NCI-H82 treated with DMSO at 0.1 percent for 48 hours (cell line): ENCODE data around the gene NIT2.
"Not testable (repeated sequence)": the region's sequence is repeated elsewhere in the genome, so short reads cannot be mapped to it uniquely, and the experiment has no call there.

Experiments
- DNase-seq: peaks from one replicate; lab custom pipeline; 2025; ENCODE audit not compliant: unreplicated experiment; lab: John Stamatoyannopoulos, UW

The NIT2 gene

DNA sequence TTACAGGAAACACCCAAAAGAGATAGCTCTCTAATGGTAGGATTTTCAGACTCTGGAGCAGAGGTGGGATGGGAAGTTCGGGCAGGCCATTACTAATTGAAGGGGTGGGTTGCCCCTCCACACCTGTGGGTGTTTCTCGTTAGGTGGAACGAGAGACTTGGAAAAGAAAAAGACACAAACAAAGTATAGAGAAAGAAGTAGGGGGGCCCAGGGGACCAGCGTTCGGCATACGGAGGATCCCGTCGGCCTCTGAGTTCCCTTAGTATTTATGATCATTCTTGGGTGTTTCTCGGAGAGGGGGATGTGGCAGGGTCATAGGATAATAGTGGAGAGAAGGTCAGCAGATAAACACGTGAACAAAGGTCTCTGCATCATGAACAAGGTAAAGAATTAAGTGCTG is 1.7 kb downstream of the NIT2 start:
- not testable (repeated sequence) for DNase-seq

DNA sequence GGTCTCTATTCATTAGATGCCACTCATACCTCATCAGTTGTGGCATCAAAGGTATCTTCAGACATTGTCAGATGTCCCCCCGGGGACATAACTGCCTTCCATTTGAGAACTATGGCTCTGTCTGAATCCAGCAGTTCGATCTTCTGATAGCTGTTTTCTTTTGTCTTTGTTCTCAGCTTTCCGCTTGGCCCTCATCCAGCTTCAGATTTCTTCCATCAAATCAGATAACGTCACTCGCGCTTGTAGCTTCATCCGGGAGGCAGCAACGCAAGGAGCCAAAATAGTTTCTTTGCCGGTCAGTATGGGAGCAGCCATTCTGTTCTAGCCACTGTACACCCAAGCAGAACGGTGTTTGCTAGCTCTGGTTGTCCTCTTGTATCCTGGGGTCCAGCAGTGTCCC is 4.4 kb downstream of the NIT2 start:
- DNase-seq: no peak

- DNase-seq: no peak
Observed at GRCh38 chr3:100339786-100340185, 5.2 kb downstream of the NIT2 start.

GRCh38 chr3:100340527-100340926 is 6.0 kb downstream of the NIT2 start:
- no peak for DNase-seq

- no peak for DNase-seq
Observed at GRCh38 chr3:100348727-100349126, 14.2 kb downstream of the NIT2 start.

DNA sequence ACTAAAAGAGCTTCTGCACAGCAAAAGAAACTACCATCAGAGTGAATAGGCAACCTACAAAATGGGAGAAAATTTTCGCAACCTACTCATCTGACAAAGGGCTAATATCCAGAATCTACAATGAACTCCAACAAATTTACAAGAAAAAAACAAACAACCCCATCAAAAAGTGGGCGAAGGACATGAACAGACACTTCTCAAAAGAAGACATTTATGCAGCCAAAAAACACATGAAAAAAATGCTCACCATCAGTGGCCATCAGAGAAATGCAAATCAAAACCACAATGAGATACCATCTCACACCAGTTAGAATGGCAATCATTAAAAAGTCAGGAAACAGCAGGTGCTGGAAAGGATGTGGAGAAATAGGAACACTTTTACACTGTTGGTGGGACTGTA is 17.2 kb downstream of the NIT2 start:
- DNase-seq: not testable (repeated sequence)

DNA sequence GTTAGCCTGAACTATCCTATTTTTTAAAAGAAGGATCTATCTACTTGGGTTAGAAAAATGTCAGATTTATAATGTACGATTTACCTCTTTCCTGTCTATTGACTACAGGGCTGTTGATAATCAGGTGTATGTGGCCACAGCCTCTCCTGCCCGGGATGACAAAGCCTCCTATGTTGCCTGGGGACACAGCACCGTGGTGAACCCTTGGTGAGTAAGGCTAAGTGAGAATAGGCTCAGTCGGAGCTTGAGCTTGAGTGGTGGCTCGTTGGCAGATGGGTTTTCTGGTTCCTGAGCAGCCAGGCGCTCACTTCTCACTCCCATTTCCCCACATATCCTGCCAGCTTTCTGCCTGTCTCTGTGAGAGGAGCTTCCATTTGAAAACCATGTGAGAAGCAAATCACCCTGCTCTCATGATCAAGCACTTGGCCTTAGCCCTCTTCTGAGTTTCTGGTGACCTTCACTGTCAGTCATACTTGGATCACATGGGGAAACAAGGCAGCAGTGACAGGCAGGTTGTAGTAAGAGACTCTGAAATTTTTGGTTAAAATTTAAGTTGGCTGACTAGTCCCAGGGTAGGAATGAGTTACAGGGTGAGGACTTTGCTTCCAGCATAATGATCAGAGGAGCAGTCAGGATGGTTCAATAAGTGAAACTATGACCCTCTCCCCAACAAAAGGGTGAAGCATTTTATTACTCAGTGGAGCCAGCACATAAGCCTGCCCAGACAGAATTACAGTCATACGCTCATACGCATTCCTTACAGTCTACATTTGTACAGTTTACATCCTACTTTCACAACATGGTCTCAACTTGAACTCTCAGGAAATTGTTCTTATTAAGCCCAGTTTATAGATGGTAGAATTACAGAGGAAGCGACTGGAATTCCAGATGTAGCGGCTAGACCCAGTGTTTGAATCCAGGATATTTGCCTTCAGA is 18.0 kb downstream of the NIT2 start:
- DNase-seq: no peak

DNA sequence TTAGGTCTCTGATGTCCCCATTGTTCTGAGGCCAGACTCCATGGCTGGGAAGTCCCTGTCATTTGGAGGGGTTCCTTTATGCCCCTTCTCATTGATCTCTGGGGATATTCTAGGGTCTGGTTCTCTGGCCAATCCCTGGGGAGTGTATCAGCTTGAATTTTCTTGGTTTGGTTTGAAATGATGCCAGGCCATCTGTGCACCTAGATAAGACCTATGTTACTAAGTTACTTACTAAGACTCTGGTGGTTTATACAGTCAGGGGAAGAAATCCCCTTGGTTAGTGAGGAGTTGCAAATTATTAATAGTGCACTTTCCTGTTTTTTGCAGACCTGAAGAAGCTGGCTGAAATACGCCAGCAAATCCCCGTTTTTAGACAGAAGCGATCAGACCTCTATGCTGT is 20.3 kb downstream of the NIT2 start:
- DNase-seq: no peak

GRCh38 chr3:100358413-100358812 is 23.9 kb downstream of the NIT2 start:
- DNase-seq: no peak

DNA sequence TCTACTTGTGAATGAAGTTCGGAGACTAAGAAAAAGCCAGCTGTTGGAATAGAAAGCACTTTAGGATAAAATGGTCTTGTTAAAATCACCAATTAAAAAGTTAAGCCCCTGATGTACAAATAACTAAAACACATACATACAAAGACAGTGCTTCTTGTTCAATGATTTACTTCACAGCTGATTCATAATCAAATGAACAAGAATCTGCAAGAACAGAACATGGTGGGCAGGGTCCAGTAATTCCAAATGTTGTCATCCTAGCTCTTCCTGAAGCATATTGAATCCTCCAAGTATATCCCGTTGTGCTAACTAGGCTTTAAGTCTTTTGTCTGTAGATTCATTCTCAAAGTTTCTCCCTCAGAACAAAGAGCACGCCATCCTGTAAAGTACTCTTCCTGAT is 24.5 kb downstream of the NIT2 start:
- DNase-seq: no peak

- no peak for DNase-seq
Observed at GRCh38 chr3:100360757-100361496, 26.4 kb downstream of the NIT2 start.

DNA sequence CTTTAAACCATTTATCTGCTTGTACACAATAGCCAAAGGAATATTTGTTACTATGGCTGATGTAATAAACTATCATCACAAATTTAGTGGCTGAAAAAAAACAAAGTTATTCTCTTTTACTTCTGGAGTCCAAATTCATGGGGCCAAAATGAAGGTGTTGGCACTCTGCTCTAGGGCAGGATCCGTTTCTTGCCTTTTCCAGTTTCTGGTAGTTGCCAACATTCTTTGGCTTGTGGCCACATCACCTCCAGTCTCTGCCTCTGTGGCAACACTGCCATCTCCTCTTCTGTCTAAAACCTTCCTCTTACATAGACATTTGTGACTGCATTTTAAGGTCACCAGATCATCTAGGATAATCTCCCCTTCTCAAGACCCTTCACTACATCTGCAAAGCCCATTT is 27.3 kb downstream of the NIT2 start:
- no peak for DNase-seq

- DNase-seq: no peak
Observed at GRCh38 chr3:100364421-100364820, 29.9 kb downstream of the NIT2 start.

GRCh38 chr3:100366424-100366823 is 31.9 kb downstream of the NIT2 start:
- no peak for DNase-seq

DNA sequence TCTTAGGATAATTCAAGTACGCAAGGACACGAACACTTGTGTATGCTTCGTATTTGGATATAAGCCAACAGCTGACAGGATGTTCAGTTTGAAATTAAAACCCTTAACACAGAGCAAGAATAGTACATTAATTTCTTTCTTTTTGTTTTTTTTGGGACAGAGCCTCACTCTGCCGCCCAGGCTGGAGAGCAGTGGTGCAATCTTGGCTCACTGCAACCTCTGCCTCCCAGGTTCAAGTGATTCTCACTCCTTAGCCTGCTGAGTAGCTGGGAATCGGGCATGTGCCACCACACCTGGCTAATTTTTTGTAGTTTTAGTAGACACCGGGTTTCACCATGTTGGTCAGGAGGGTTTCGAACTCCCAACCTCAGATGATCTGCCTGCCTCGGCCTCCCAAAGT is 33.9 kb downstream of the NIT2 start:
- no peak for DNase-seq

DNA sequence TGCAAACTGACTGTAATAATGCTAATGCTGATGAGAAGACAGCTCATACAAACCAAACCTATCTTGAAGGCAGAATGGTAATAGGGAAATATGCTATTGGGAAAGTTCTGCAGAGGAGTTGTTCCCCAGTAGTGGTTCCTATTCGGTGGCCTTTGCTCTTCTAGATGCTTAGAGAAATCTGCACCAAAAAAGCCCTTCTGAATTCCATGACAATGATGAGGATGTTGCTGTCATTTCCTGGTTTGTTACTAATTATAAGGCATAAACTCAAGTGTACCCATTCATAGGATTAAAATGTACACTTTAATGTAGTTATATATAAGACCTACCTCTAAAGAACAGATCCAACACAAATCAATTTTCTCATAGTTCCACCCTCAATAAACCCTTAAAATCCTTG is 36.2 kb downstream of the NIT2 start:
- no peak for DNase-seq

DNA sequence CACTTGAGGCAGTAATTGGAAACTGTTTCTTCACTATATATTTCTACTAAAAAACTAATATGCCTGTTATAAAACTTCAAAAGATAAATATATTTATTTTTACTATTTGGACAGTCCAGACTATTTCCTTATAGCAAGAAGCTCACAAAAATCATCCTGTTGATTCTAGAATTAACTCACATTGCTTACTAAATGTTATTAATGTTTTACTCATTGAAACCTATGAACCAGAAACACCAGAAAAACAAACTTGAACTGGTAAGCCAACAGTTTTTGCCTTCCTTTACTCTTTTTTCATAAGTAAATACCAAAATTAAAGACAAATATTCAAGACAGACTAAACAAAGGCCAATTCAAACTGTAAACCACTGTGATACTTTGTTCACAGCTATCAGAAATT is 40.0 kb downstream of the NIT2 start:
- DNase-seq: no peak

GRCh38 chr3:100376301-100376700 is 41.7 kb downstream of the NIT2 start:
- DNase-seq: no peak

DNA sequence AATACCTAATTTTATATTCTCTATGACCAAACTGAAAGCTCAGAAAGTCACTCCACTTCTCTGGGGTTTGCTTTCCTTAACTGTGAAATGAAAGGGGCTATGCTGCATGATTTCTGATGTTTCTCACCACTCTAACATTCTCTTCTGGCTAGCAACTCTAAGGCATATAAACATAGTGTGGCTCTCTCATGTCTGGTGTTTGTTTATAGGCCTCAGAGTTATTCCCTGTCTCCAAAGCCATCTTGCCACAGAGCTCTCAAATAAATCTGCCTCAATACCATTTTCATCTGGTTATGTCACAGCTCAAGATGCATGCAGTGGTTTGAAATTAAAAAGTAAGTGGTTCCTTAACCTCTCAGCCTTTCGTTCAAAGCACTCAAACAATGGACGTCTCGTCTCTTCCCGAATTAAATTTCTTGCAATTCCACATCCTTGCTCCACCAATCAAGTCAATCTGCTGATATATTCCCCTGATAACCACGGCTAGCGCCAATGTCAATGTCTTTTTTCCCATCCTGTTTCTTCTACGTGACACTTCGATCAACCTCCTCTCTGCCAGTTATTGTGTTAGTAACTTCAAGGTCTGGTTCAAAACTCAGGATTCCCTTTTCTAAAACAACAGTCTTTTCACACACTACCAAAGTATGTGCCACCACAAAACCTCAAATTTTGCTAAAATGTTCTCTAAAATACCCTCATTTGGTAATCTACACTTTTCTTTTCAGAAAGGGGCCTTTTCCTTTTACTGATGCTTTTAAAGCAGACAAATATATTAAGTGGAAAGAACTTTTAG is 50.4 kb downstream of the NIT2 start:
- no peak for DNase-seq

GRCh38 chr3:100386437-100387074 is 52.0 kb downstream of the NIT2 start:
- no peak for DNase-seq

DNA sequence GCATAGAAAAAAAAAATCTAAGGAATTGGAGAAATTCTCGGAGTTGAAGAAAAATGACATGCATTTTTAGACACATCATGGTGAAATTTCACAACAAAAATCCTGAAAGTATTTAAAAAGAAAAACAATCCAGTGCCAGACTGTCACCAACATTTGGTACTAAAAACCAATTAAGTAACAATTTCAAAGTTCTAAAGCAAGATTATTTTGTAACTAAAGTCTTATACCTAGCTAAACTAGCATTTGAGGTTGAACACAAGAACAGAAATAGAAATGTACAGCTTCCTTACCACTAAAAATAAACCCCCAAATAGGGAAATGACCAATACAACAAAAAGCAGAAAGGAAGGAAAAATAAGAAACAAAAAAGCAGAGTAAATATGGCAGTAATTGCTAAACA is 54.5 kb downstream of the NIT2 start:
- DNase-seq: no peak
